Activated naive CD8-positive, alpha-beta T cell (primary cell): ENCODE data around the gene TLE5.

Experiments
- H3K27ac Mint-ChIP-seq: one replicate; pipeline ENCODE4 v1.8.0; 2021; ENCODE audit warnings: mixed read lengths
- H3K27me3 Mint-ChIP-seq: one replicate; pipeline ENCODE4 v1.8.0; 2021; ENCODE audit warnings: mixed read lengths
- H3K36me3 Mint-ChIP-seq: one replicate; pipeline ENCODE4 v1.8.0; 2021; ENCODE audit warnings: mixed read lengths
- H3K4me1 Mint-ChIP-seq: one replicate; pipeline ENCODE4 v1.8.0; 2021; ENCODE audit warnings: low read depth, mixed read lengths
- H3K4me3 Mint-ChIP-seq: one replicate; pipeline ENCODE4 v1.8.0; 2021; ENCODE audit warnings: mild to moderate bottlenecking, mixed read lengths
- H3K9me3 Mint-ChIP-seq: one replicate; pipeline ENCODE4 v1.8.0; 2021; ENCODE audit warnings: low read depth, mixed read lengths

Gene TLE5

GRCh38 chr19:3062165-3063105, at the start of gene TLE5:
Gene TLE5, minus strand, starts transcription at chr19:3062495. Its CDS starts 295 bp downstream, at chr19:3062200.
- peak within 1 kb of the TSS; percentile 95 for H3K27ac Mint-ChIP-seq
- H3K9me3 Mint-ChIP-seq: no peaks in the 10 kb centered on the region
- peak within 1 kb of the TSS; percentile 89 for H3K4me3 Mint-ChIP-seq
- peaks cover 2% of the 10 kb centered on the region for H3K36me3 Mint-ChIP-seq
- H3K27me3 Mint-ChIP-seq: no peaks in the 10 kb centered on the region
- H3K4me1 Mint-ChIP-seq: peaks cover 36% of the 10 kb centered on the region

GRCh38 chr19:3111586-3112247, 49.4 kb upstream of the TLE5 start:
- no peaks in the 10 kb centered on the region for H3K9me3 Mint-ChIP-seq

GRCh38 chr19:3110126-3110825, 48.0 kb upstream of the TLE5 start:
- Mint-ChIP-seq H3K36me3 (no peaks in the 10 kb centered on the region), H3K27ac (no peak overlapping the region), H3K27me3 (no peaks in the 10 kb centered on the region), H3K4me1 (peaks cover 3% of the 10 kb centered on the region), H3K4me3 (no peak overlapping the region), H3K9me3 (no peaks in the 10 kb centered on the region)

More at GRCh38 chr19:3111586-3112247, 49.4 kb upstream of the TLE5 start:
- Mint-ChIP-seq H3K27ac (no peak overlapping the region), H3K4me3 (no peak overlapping the region), H3K27me3 (no peaks in the 10 kb centered on the region), H3K4me1 (peaks cover 3% of the 10 kb centered on the region), H3K36me3 (no peaks in the 10 kb centered on the region)

GRCh38 chr19:3109491-3109890, 47.2 kb upstream of the TLE5 start:
- Mint-ChIP-seq H3K4me1 (peaks cover 3% of the 10 kb centered on the region), H3K4me3 (no peak overlapping the region), H3K27ac (no peak overlapping the region), H3K9me3 (no peaks in the 10 kb centered on the region), H3K27me3 (no peaks in the 10 kb centered on the region), H3K36me3 (no peaks in the 10 kb centered on the region)

GRCh38 chr19:3108775-3109174, 46.5 kb upstream of the TLE5 start:
- H3K4me1 Mint-ChIP-seq: peaks cover 7% of the 10 kb centered on the region
- H3K9me3 Mint-ChIP-seq: no peaks in the 10 kb centered on the region
- no peaks in the 10 kb centered on the region for H3K36me3 Mint-ChIP-seq
- no peaks in the 10 kb centered on the region for H3K27me3 Mint-ChIP-seq
- H3K4me3 Mint-ChIP-seq: no peak overlapping the region
- peak overlapping the region; percentile 62 for H3K27ac Mint-ChIP-seq

GRCh38 chr19:3107658-3108057, 45.4 kb upstream of the TLE5 start:
- Mint-ChIP-seq H3K27me3 (no peaks in the 10 kb centered on the region), H3K36me3 (no peaks in the 10 kb centered on the region), H3K4me1 (peaks cover 9% of the 10 kb centered on the region), H3K27ac (no peak overlapping the region), H3K4me3 (no peak overlapping the region), H3K9me3 (no peaks in the 10 kb centered on the region)

- H3K27me3 Mint-ChIP-seq: no peaks in the 10 kb centered on the region
- no peaks in the 10 kb centered on the region for H3K36me3 Mint-ChIP-seq
- no peak overlapping the region for H3K4me3 Mint-ChIP-seq
- H3K9me3 Mint-ChIP-seq: no peaks in the 10 kb centered on the region
- peaks cover 9% of the 10 kb centered on the region for H3K4me1 Mint-ChIP-seq
- H3K27ac Mint-ChIP-seq: no peak overlapping the region
Measured at GRCh38 chr19:3106509-3107141, 44.3 kb upstream of the TLE5 start.

GRCh38 chr19:3105641-3106508, 43.6 kb upstream of the TLE5 start:
- H3K36me3 Mint-ChIP-seq: no peaks in the 10 kb centered on the region
- no peak overlapping the region for H3K27ac Mint-ChIP-seq

GRCh38 chr19:3104708-3104983, 42.4 kb upstream of the TLE5 start:
- H3K27ac Mint-ChIP-seq: no peak overlapping the region
- no peak overlapping the region for H3K4me3 Mint-ChIP-seq
- no peaks in the 10 kb centered on the region for H3K36me3 Mint-ChIP-seq
- no peaks in the 10 kb centered on the region for H3K27me3 Mint-ChIP-seq
- H3K9me3 Mint-ChIP-seq: no peaks in the 10 kb centered on the region
- peaks cover 9% of the 10 kb centered on the region for H3K4me1 Mint-ChIP-seq

More at GRCh38 chr19:3105641-3106508, 43.6 kb upstream of the TLE5 start:
- Mint-ChIP-seq H3K27me3 (no peaks in the 10 kb centered on the region), H3K4me1 (peaks cover 9% of the 10 kb centered on the region), H3K4me3 (no peak overlapping the region), H3K9me3 (no peaks in the 10 kb centered on the region)

GRCh38 chr19:3102239-3103140, 40.2 kb upstream of the TLE5 start:
- Mint-ChIP-seq H3K4me3 (no peak overlapping the region), H3K27me3 (no peaks in the 10 kb centered on the region), H3K36me3 (no peaks in the 10 kb centered on the region), H3K4me1 (peaks cover 15% of the 10 kb centered on the region), H3K27ac (no peak overlapping the region), H3K9me3 (no peaks in the 10 kb centered on the region)

GRCh38 chr19:3100747-3101730, 38.7 kb upstream of the TLE5 start:
- Mint-ChIP-seq H3K9me3 (no peaks in the 10 kb centered on the region), H3K4me3 (no peak overlapping the region), H3K36me3 (no peaks in the 10 kb centered on the region), H3K4me1 (peaks cover 20% of the 10 kb centered on the region), H3K27ac (no peak overlapping the region), H3K27me3 (no peaks in the 10 kb centered on the region)

GRCh38 chr19:3100331-3100730, 38.0 kb upstream of the TLE5 start:
- no peak overlapping the region for H3K4me3 Mint-ChIP-seq
- H3K9me3 Mint-ChIP-seq: no peaks in the 10 kb centered on the region
- H3K27me3 Mint-ChIP-seq: no peaks in the 10 kb centered on the region
- no peaks in the 10 kb centered on the region for H3K36me3 Mint-ChIP-seq
- H3K27ac Mint-ChIP-seq: no peak overlapping the region
- peaks cover 27% of the 10 kb centered on the region for H3K4me1 Mint-ChIP-seq
